HG03196 (cell line): ENCODE data around the gene PUS7.
"Not testable (repeated sequence)": the region's sequence is repeated elsewhere in the genome, so short reads cannot be mapped to it uniquely, and the experiment has no call there.

Source experiments
- ATAC-seq: cut with Tn5 transposase; IDR thresholded peaks from one replicate; pipeline ENCODE4 v1.9.1; 2021; ENCODE audit not compliant: unreplicated experiment

Gene PUS7

DNA sequence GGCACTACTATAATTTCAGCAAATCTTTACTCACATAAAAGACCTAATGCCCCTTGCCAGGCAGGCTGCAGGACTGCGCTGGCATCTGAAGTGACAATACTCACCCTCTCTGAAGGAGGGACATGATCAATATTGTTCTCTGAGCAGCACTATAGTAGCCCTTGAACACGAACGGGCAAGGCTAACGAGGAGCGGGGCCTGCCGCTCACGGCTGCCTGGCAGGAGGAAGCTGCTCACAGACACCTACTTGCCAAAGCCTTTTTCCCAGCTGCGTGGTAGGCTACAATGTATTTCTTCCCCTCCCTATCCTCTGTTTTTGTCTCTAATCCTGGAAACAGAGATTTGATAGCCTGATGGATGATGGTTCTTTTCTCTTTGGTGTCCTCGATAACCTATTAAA is 19.9 kb downstream of the PUS7 start:
- no peak for ATAC-seq

DNA sequence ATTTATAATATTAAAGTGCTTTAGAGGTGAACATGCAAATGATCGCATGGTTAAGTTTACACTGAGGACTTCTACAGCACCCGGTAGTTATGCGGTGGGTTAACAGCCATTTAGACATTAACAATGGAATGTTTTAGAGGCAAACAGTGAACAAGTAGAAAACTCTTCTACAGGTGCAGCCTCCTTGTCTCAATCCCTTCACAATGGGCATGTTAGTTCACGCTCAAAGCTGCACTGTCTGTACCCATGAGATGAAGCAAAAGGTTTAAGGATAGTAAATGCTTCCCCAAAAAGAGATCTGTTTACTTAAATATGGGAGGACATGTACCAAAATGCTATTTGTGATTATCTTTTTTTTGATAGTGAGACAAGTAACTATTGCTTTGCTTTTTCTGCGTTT is 25.1 kb downstream of the PUS7 start:
- ATAC-seq, result no peak

DNA sequence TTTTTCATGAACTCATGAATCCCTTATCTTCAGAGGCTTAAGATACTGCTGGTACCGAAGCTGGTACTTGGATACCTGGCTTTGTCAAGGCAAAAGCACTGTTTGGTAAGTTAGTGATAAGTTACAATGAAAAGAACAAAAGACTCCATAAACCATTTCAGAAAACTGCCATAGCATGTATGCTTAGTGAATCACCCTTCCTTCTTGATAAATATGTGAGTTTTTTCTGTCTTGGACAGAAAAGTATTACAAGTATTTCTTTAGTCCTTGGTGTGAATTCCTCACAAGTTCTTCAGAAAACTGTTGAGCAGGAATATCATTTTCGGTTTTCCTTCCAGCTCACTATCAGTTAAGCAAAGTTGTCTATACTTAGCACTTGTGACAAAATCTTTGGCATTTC is 25.6 kb downstream of the PUS7 start:
- ATAC-seq, result no peak

DNA sequence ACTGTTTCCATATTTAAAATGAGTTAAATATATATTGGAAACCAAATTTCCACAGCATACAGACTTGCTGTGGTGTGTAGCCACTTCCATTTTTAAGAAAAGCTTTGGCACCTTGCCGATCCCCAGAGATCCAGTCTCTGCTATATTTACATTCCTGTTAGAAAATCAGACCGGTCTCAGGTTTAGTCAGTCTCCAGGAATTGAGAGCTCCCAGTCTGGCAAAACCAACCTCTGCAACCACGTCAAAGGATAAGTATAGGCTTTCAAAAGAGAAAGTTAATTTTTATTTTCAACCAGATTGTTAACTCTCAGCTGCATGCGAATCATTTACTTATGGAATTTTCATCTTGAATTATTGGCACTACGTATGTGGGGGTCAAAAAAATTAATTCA is 28.2 kb downstream of the PUS7 start:
- ATAC-seq, result no peak

DNA sequence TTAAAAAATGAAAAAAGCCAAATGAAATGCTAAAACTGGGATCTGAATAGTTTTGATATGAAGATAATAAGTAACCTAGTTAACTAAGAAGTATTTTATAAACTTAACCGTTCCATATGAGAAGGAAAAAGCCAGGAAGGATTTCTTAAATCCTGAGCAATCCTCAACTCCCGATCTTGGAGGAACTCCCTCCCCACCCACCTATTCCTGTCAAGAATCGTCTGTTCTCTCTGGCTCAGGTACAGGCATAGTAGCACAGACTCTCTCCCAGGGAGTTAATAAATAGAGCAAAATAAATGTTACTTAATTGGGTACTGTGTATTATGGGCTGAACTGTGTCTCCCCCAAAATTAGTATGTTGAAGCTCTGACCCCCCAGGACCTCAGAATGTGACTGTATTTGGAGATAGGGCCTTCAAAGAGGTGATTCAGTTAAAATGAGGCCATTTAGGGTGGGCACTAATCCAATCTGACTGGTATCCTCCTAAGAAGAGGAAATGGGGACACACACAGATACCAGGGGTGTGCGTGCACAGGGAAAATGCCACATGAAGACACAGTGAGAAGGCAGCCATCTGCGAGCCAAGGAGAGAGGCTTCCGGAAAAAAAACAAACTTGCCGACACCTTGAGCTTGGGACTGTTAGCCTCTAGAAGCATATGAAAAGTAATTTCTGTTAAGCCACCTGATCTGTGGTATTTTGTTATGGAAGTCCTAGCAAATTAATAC is 28.7 kb downstream of the PUS7 start:
- ATAC-seq, result no peak

DNA sequence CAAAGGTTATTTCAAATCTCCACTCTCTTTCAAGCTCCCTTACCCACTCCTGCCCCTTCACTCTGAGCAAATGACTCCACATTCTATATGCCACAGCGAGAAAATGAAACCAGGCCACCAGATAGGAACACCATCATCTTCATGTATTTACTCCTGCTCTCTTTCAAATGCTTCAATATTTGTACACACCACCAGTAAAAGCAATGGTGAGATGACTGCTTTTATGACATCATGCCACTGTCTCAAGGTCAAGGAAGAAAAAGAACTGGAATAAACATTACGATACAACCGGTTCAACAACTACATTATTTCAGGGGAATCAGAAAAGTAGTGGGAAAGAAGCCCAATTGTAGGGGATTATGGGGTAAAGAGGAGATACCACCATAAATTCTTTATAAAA is 32.7 kb downstream of the PUS7 start:
- ATAC-seq, result no peak

DNA sequence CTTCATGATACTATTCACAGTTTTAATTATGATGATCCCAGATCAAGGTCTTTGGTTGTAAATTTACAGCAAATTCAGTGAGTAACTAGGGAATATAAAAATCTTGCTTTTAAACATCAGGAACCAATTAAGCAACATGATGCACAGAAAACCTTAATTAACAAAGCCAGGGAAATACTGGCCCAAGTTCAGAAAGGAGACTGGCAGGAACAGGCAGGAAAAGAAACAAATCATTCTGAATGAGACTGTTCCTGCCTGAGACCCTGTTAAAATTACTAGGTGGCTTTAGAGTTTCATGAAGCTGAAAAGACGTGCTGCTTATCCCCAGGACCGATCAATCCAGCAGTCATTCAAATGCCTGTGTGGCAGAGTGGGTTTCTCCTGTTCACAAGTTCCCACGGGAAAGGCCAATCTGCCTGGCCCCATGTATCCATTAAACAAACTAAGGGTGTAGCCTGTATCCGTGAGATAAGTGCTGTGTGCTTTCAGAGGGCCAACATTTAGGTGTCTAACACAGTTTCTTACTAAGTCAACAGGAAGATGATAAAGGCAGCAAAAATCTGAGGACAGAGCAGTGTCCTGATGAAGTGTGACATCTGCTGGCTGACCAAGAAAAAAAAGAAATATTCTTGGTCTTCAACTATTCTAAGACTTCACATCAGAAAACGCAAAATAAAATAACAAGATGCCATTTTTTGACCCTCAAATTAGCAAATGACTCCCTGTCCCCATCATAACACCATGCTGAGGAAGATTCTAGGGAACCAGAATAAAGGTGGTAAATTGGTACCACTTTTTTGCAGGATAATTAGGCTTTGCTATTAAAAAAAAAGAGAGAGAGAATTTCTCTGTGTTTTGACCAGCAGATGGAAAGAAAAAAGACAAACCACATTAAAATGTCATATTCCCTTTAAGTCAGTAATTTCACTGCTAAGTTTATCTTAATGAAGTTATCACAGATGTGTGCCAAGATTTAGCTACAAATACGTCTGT is 34.2 kb downstream of the PUS7 start:
- ATAC-seq, result no peak

DNA sequence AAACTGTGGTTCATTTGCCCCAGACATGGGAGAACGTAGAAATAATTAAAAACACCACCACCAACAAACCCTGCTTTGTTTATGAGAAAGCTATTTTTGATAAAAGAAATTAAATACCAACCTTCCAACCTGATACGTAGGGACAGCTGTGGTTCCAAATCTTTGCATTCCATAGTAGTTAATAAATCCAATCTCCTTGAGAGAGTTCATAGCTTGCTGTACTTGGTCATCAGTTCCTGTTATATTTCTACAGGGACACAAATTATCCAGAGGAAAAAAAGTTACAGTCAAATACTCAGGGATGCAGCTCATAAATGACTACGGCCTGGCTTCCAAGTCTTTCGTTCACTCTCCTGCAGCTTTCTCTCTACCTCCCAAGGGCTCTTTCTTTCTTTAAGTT is 41.1 kb downstream of the PUS7 start:
- no peak for ATAC-seq

DNA sequence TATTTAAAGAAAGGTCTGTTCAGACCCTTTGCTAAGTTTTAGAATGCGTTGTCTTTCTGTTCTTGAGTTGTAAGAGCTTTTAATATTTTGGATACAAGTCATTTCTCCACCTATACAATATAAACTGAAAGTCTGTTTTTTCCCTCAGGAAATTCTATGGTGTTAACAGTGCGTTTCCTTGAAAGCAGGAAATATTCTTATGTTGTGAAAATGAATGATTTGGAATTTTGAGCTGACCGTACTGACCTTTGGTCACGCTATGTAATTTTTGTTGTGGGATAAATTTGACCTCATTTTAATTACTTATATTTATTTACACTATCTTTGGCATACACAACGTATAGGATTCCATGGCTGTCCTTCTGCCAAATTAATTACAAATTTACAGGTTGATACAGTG is 43.5 kb downstream of the PUS7 start:
- no peak for ATAC-seq

DNA sequence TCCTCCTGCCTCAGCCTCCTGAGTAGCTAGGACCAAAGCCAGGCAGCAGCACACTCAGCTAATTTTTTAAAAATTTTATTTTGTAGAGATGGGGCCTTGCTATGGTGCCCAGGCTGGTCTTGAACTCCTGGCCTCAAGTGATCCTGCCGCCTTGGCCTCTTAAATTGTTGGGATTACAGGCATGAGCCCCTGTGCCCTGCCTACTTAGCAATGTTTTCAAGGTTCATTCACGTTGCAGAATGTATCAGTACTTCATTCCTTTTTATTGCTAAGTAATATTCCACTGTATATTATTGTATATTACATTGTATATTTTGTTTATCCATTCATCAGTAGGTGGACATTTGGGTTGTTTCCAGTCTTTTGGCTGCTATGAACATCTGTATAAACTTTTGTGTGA is 44.2 kb downstream of the PUS7 start:
- ATAC-seq, result no peak

DNA sequence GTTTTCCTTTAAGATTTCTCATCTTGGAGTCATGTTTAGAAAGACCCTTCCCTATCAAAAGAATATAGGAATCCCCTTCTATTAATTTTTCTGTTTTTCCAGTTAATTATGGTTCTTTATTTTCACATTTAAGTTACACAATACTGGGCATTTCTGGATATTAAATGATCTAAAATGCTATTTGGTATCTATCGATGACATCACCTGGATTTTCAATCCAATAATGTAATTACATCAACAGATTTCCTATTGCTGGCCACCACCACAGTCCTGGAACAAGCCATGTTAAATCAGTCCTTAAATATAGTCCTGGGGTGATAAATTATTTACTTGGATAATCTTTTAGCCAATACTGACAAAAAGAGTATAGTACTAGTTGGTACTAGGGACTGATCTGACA is 48.0 kb downstream of the PUS7 start:
- ATAC-seq, result no peak

DNA sequence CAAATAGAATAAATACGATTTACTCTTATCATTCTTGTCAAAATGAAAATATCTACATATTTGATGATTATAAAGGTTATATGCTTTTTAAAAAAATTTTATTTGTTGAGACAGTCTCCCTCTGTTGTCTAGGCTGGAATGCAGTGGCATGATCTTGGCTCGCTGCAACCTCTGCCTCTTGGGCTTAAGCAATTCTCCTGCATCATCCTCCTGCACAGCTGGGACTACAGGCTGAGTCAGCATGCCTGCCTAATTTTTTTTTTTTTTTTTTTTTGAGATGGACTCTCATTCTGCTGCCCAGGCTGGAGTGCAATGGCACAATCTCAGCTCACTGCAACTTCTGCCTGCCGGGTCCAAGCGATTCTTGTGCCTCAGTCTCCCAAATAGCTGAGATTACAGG is 48.9 kb downstream of the PUS7 start:
- no peak for ATAC-seq

DNA sequence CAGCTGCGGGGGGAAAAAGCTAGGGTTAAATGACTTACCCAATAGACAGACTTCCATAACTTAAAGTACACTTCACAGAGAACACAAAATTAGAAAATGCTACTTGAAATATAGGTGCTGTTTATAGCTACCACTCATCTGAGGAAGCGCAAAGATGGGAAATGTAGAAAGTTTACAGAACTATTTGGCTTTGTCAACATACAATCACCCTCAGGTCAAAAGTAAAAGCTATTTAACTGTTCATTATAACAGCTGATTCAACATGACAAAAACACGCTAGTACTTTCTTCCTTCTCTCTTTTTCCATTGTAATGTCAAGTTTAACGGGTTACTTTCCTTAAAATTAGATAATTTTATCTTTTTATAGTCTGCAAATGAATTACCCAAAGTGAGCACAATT is 51.2 kb downstream of the PUS7 start:
- ATAC-seq, result no peak

DNA sequence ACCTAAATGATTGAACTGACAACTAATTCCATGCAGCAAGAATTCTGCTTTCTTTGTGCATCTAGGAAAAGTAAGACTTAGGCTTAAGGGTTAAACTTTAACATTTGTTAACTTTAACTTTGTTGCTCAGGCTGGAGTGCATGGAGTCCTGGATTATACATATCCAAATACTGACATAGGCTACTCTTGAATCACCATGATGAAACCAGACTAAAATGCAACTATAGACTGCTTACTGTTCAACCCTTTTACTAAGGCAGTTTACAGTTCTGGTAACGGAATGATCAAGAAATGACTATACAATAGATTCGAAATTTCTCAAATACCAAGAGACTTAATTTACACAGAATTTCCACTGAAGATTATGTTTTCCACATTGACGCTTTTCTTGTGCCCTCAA is 52.0 kb downstream of the PUS7 start:
- no peak for ATAC-seq

DNA sequence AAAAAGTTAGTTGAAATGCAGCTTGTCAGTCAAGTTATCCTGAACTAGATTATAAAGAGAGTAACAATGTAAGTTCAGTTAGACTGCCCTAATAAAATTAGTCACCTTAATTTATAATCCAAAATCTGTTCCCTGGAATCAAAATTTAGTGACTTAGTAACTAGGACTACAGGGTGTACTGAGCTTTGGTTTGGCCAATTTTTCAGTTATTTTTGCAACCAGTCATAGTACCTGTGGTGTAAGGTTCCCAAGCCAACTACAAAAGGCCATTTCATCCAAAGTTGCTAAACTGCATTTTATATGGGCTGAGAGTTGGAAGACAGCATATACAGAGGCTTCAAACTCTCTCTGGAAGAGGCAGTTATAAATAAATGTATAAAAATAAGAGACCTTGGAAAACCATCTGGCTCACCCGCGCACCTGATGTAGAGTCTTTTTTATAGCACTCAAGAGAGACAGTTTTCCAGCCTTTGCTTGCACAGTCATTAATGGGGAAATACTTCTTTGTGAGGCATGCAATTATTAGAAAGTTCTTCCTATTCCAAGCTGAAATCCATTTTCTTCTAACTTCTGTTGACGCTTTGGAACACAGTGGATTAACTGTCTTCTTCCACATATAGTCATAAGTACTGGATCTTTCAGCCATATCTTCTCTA is 59.2 kb downstream of the PUS7 start:
- ATAC-seq, result no peak

DNA sequence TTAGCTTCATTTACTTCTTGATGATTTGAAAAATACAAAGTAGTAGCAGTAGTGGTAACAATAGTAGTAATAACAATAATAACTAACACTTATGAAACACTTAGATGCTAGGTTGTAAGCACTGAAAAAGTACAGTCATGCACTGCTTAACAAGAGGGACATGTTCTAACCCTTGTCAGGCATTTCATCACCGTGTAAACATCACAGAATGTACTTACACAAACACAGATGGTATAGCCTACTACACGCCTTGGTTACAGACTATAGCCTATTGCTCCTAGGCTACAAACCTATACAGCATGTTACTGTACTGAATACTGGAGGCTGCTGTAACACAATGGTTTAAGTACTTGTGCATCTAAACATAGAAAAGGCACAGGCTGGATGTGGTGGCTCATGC is 60.6 kb downstream of the PUS7 start:
- ATAC-seq, result no peak

DNA sequence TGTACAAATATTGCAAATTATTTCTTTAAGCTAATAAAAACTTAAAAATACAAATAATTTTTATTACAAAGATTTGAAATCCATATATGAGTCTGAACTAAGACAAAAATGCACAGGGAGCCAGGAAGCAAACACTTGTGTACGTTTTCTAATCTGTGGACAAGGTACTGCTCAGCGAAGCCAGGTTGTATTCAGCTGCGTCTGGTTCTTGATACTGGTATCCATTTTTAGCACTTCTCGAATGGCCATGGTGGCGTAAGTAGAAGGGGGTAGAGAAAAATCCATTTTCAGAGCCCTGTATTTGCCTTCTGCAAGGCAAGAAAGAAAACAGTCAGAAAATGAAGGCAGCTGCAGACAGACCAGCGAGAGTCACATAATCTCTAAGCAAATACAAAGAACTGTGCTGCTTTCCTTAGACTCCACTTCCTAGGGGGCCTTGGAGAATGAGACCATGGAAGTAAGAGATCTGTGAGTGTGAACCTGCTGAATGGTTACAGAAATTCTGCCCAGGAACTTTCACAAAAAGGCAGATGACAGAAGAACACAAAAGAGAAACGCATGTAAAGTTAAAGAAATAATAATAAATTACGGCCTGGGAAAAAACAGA is 64.3 kb downstream of the PUS7 start:
- ATAC-seq, result no peak

DNA sequence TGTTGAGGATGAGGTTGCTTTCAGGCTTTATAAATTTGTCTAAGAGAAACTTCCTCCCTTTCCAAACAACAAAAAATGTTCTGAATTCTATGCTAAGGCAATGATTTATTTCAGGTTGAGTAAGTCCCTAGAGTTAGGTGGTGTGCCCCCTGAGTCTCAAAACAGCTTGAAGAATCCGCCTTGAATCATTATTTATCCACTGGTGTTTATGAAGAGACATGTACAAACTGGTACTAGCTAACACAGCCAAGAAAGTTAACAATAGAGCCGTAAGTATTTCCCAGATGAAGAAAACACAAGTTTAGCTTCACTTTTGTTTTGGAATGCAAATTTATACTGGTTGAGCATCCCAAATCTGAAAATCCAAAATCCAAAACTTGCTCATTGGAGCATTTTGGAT is 67.2 kb downstream of the PUS7 start:
- ATAC-seq, result no peak

DNA sequence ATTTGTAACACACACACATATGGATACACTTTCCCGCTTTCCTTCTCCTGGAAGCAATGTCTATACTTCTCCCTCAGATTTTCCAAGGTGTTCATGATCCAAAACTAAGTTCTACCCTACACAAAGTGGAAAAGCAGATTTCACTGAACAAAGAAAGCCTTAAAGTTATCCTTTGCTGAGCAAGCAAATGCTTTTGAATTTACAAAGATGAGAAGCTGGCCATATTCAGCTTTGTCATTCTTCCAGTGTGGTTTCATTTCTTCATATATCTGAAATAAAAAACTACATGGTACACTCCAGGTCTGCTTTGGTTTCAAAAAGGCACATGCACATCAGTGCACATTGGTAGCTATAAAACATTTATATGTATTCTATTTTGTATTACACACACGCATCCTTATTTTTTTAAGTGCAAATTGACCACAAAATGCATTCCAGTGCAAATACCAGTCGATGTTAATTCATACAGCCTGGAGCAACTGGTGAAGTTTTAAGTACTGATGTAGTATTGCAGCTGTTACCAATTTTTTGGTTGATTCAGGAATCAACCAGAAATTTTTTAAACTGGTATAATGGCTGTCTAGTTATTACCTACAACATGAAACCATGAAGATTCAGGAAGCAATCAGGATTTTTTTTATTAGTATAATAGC is 67.8 kb downstream of the PUS7 start:
- ATAC-seq, result no peak

DNA sequence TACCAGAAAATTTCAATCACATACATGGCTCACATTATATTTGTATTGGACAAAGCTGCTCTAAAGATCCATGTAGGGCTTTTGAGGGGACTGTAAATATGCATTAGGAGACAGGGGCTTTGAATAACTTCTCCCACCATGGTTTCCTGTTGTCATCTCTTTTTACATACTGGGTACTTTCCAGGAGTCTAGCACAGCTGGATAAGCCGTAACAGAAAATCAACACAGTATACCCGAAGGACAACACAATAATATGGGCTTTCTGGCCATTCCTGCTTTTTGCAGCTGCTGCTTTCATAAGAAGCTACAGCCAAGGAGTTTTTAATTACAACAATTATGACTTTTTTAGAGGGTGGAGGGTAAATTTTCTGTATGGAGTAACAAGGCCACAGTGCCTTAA is 70.0 kb downstream of the PUS7 start:
- no peak for ATAC-seq

DNA sequence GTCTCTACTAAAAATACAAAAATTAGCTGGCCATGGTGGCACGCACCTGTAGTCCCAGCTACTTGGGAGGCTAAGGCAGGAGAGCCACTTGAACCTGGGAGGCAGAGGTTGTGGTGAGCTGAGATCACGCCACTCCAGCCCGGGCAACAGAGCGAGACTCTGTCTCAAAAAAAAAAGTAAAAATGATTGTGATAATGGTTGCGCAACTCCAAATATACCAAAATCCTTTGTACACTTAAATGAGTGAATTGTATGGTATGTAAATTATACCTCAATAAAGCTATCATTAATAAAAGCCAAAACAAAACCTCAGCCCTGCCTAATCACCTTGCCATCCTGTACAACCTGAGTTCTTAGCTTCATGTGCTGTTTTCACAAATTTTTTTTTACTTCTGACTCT is 71.2 kb downstream of the PUS7 start:
- ATAC-seq, result not testable (repeated sequence)
